Suprapubic skin (tissue), 4 donors: ENCODE results near the gene LRSAM1. TPM values are rescaled to one million over a fixed set of nuclear protein-coding genes. Genes with fewer than 3 reads are reported as not detected.
"Not testable (repeated sequence)": the region's sequence is repeated elsewhere in the genome, so short reads cannot be mapped to it uniquely, and the experiment has no call there.

Source experiments
- DNase-seq, 2 donors: peaks; one replicate each; pipeline ENCODE4 v3.0.0-alpha.2; 2019; ENCODE audit warnings: low spot score in 2 of 2
- H3K27ac ChIP-seq: fragments of 200-600 bp; sonication (generic); one replicate; pipeline ENCODE4 v1.5.1; 2019
- H3K27me3 ChIP-seq: fragments of 200-600 bp; sonication (generic); one replicate; pipeline ENCODE4 v1.5.1; 2019
- H3K36me3 ChIP-seq: fragments of 200-600 bp; sonication (generic); one replicate; pipeline ENCODE4 v1.5.1; 2019
- H3K4me1 ChIP-seq: fragments of 200-600 bp; sonication (generic); one replicate; pipeline ENCODE4 v1.5.1; 2019
- H3K4me3 ChIP-seq: fragments of 200-600 bp; sonication (generic); one replicate; pipeline ENCODE4 v1.5.1; 2019; ENCODE audit warnings: mild to moderate bottlenecking
- H3K9me3 ChIP-seq: fragments of 200-600 bp; sonication (generic); one replicate; pipeline ENCODE4 v1.5.1; 2019
- CTCF ChIP-seq, 2 donors: fragments of 200-600 bp in 1 of 2; fragments of 450-650 bp in 1 of 2; sonication (generic) in 1 of 2; IDR thresholded peaks; one replicate each; pipeline ENCODE4 v1.5.1; 2016 to 2019; ENCODE audit warnings: antibody characterized with exemption in 2 of 2, mild to moderate bottlenecking in 1 of 2, moderate library complexity in 1 of 2
- EP300 ChIP-seq: sonication (generic); formaldehyde crosslinking; IDR thresholded peaks from one replicate; pipeline ENCODE4 v1.6.1; 2017; ENCODE audit warnings: antibody characterized with exemption
- POLR2A ChIP-seq, 2 donors: fragments of 450-650 bp; IDR thresholded peaks; one replicate each; pipeline ENCODE4 v1.6.1; 2017; ENCODE audit warnings: antibody characterized with exemption in 2 of 2, mild to moderate bottlenecking in 2 of 2, moderate library complexity in 2 of 2
- POLR2AphosphoS5 ChIP-seq, 3 donors: sonication (generic); formaldehyde crosslinking; IDR thresholded peaks; one replicate each; pipeline ENCODE4 v1.6.1; 2017; ENCODE audit warnings: antibody characterized with exemption in 3 of 3
- WGBS: methylation state at CpG from one replicate; pipeline ENCODE4 v1.1.5; 2018; 5-methylcytosine and 5-hydroxymethylcytosine counted together
- total RNA-seq, 4 donors: library from RNA; depleted of rRNA; stranded (reverse); fragments of >200 nt; gene quantifications; one replicate each; pipeline ENCODE4 v1.1.0, GENCODE V29; 2016

The LRSAM1 gene
- total RNA-seq, 4 donors from 2014 or later, result 31.2 to 84.7 (median 37.2) TPM

- Histone ChIP-seq H3K4me3 (no peak overlapping the region), H3K27ac (no peak overlapping the region), H3K36me3 (peaks cover 74% of the 10 kb centered on the region), H3K27me3 (no peaks in the 10 kb centered on the region), H3K4me1 (no peaks in the 10 kb centered on the region), H3K9me3 (no peaks in the 10 kb centered on the region)
- TF ChIP-seq EP300 (no peak), CTCF (IDR thresholded peaks at IDR 0.05) (no peak), POLR2A (IDR thresholded peaks at IDR 0.05) (no peak)
- no peak for DNase-seq
- WGBS, result 81% methylated on average over 3 of the region's 3 CpGs
Measured at GRCh38 chr9:127463382-127463781, 12.1 kb downstream of the LRSAM1 start.

GRCh38 chr9:127463911-127464310 is 12.6 kb downstream of the LRSAM1 start:
- TF ChIP-seq POLR2AphosphoS5 (IDR thresholded peaks at IDR 0.05) (no peak), CTCF (IDR thresholded peaks at IDR 0.05) (no peak), EP300 (no peak), POLR2A (IDR thresholded peaks at IDR 0.05) (no peak)
- Histone ChIP-seq H3K27ac (no peak overlapping the region), H3K27me3 (no peaks in the 10 kb centered on the region), H3K36me3 (peaks cover 74% of the 10 kb centered on the region), H3K4me3 (no peak overlapping the region), H3K9me3 (no peaks in the 10 kb centered on the region), H3K4me1 (no peaks in the 10 kb centered on the region)
- WGBS, result 71% methylated on average over 6 of the region's 7 CpGs
- DNase-seq, result no peak

GRCh38 chr9:127466407-127466917 is 15.2 kb downstream of the LRSAM1 start:
- H3K27me3 ChIP-seq, H3K4me3 ChIP-seq, DNase-seq, H3K9me3 ChIP-seq, H3K27ac ChIP-seq, H3K4me1 ChIP-seq: not testable (repeated sequence)
- peaks cover 68% of the 10 kb centered on the region for H3K36me3 ChIP-seq
- 92% methylated on average over 5 of the region's 5 CpGs for WGBS

GRCh38 chr9:127467621-127468020 is 16.3 kb downstream of the LRSAM1 start:
- 96% methylated on average over 14 of the region's 14 CpGs for WGBS
- Histone ChIP-seq H3K27ac (no peak overlapping the region), H3K36me3 (peaks cover 57% of the 10 kb centered on the region)

GRCh38 chr9:127470662-127471061 is 19.4 kb downstream of the LRSAM1 start:
- DNase-seq, result no peak
- WGBS, result 97% methylated on average over 3 of the region's 3 CpGs
- Histone ChIP-seq H3K36me3 (peaks cover 56% of the 10 kb centered on the region), H3K27me3 (no peaks in the 10 kb centered on the region), H3K4me1 (no peaks in the 10 kb centered on the region), H3K9me3 (no peaks in the 10 kb centered on the region), H3K4me3 (no peak overlapping the region), H3K27ac (no peak overlapping the region)
- TF ChIP-seq POLR2AphosphoS5 (IDR thresholded peaks at IDR 0.05) (no peak), EP300 (no peak), POLR2A (IDR thresholded peaks at IDR 0.05) (no peak), CTCF (IDR thresholded peaks at IDR 0.05) (no peak)

More at GRCh38 chr9:127467621-127468020, 16.3 kb downstream of the LRSAM1 start:
- Histone ChIP-seq H3K27me3 (no peaks in the 10 kb centered on the region), H3K4me3 (no peak overlapping the region), H3K9me3 (no peaks in the 10 kb centered on the region), H3K4me1 (no peaks in the 10 kb centered on the region)
- no peak for DNase-seq
- TF ChIP-seq CTCF (IDR thresholded peaks at IDR 0.05), result no peak
- no peak for TF ChIP-seq EP300
- TF ChIP-seq POLR2A (IDR thresholded peaks at IDR 0.05), result no peak
- TF ChIP-seq POLR2AphosphoS5 (IDR thresholded peaks at IDR 0.05), result no peak

GRCh38 chr9:127473501-127473900 is 22.2 kb downstream of the LRSAM1 start:
- Histone ChIP-seq H3K9me3 (no peaks in the 10 kb centered on the region), H3K27ac (no peak overlapping the region), H3K4me1 (no peaks in the 10 kb centered on the region), H3K27me3 (no peaks in the 10 kb centered on the region), H3K36me3 (peaks cover 57% of the 10 kb centered on the region), H3K4me3 (no peak overlapping the region)
- DNase-seq, result no peak
- 89% methylated on average over 10 of the region's 10 CpGs for WGBS
- no peak for TF ChIP-seq EP300
- TF ChIP-seq POLR2A (IDR thresholded peaks at IDR 0.05), result no peak
- no peak for TF ChIP-seq POLR2AphosphoS5 (IDR thresholded peaks at IDR 0.05)
- no peak for TF ChIP-seq CTCF (IDR thresholded peaks at IDR 0.05)
